NCI-H1436 (cell line): ENCODE results near the gene LBR.
"Not testable (repeated sequence)": the region's sequence is repeated elsewhere in the genome, so short reads cannot be mapped to it uniquely, and the experiment has no call there.

Source experiments
- DNase-seq: peaks from one replicate; lab custom pipeline; 2025; lab: John Stamatoyannopoulos, UW

LBR gene

DNA sequence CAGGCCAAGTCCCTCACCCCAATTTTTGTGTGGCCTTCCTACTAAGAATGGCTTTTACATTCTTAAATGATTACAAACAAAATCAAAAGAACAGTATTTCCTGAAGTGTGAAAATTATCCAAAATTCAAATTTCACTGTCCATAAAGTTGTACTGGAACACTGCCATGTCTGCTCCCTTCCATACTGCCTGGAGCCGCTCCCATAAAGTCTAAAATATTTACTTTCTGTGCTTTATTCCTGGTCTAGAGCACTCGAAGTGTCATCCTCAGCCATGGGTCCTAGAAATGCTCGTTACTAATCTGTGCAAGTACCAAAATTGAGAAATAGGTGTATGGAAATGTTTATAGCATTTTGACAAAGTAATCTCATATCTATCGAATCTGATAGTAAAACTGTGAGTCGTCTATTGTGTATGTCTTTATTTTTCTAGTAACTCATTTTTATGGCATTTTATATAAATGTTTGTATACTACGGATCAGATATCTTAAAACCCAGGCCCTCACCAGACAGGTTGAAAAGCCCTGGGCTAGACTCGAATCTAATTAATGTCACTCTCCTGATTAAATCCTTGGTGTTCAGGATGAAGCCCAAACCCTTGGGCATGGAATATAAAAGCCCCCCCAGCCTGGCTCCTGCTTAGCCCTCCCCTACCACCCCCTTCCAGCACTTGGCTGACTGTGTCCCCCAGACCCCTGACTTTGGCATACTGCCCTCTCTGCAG lies 4.9 kb downstream of the LBR start:
- no peak for DNase-seq

GRCh38 chr1:225422031-225422605 lies 5.7 kb downstream of the LBR start:
- DNase-seq = no peak

DNA sequence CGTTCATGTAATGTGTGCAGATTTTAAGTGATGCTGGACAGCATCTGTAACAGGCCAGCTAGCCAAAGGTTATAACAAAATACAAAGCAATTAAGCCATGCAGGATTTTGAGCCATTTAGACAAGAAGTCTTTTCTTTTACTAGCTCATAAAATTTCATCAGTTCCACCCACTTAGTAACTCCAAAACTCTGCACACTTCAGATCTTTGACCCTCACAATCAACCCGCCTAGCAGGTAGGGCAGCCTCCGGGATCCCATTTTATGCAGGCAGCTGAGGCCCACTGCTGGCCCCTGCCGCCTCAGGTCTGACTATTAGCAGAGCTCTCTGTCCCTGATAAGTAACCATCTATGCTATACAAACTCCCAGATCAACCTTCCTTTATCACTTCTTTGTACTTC lies 9.2 kb downstream of the LBR start:
- DNase-seq = no peak

DNA sequence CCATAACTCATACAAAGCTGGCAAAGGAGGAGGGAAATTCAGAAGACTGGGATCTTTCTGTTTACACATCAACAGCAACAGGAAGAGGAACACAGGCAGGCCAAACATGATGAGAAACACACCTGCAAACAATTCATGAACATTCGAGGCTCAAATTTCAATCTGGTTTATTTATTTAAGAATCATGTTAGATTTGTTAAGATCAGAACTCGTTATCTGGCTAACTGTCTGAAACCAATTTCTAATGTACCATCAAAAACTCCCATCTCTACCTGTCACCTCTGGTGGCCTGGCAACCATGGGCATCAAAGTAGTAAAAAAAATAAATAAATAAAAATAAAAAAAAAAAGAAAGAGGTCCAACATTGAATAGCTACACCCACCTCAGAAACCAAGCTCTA lies 9.8 kb downstream of the LBR start:
- DNase-seq = no peak

- no peak for DNase-seq
These were observed 11.7 kb downstream of the LBR start for GRCh38 chr1:225415967-225416745.

GRCh38 chr1:225415307-225415706 lies 12.5 kb downstream of the LBR start:
- no peak for DNase-seq

DNA sequence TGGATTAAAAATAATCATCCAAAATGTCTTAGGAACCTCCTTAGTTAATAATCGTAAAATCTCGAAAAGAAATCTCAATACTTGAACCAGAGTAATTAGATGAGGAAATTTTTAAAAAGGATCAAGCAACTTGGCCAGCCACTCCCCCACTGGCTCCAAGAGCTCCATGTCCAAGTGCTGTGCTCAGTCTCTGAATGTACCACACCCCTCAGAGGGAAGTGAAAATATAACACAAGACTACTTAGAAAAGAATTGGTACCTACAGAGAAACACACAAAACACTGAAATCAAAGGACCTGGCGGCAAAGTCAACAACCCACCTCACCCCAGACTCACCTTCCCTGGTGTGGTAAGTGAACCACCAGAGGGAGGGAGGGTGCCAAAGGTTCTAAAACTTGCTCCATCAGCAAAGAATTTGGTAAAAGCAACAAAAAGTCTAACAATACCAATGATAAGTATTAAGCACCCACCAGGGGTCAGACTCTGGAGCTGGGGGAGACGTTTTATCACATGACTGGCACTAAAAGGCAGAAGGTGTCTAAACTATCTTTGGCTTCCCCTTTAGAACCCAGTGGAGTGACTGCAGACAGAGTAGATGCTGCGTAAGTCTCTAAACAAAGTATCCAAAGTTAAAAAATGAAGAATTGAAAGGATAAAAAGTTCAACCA lies 14.0 kb downstream of the LBR start:
- no peak for DNase-seq

- DNase-seq = no peak
These were observed 15.0 kb downstream of the LBR start for GRCh38 chr1:225412803-225413351.

- DNase-seq = no peak
These were observed 15.5 kb downstream of the LBR start for GRCh38 chr1:225412321-225412720.

DNA sequence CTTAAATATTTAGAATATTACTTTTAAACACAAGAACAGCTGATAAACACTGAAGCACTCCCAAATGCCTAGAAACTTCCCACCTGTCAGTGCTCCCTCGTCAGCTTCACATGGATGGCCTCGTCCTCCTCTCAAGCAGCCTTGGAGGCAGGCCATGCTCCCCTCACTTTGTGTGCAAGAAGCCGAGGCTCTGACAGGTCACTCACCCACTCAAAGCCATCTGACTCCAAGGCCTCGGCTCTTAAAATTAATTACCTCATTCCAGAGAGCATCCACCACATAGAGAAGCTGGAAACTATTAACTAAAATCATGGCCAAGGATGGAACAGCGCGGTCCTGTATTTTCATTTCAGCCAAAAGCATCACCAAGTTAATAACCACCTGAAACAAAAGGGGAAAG lies 17.8 kb downstream of the LBR start:
- DNase-seq = no peak

GRCh38 chr1:225409051-225409450 lies 18.8 kb downstream of the LBR start:
- no peak for DNase-seq

DNA sequence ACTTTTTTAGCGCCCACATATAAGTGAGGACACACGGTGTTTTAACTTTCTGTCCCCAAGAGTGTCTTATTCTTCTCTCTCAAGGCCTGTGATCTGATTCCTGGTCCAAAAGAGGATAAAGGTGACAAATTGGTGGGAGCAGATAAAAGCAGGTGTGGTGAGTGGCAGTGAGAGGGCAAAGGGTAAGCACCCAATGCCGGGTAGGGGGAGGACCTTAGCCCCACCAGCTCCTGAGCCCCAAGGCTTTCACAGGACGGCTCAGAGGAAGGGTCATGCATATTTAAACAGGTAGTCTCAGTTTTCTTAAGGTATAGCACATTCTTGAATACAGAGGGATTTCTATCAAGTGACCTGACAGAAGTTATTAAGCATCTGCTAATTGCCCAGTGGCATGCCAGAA lies 19.6 kb downstream of the LBR start:
- DNase-seq = no peak

DNA sequence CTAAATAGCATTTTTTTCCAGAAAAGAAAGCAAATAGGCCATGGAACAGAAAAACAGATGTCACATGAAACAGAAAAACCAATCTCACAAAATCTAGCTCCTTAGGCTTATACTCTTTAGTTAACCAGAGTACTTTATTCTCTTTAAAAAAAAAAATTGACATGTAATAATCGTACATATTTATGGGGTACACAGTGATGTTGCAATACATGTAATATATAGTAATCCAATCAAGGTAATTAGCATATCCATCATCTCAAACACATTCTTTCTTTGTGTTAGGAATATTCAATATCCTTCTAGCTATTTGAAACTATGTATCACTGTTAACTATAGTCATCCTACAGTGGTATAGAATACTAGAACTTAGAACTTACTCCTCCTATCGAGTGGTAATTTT lies 20.1 kb downstream of the LBR start:
- no peak for DNase-seq

DNA sequence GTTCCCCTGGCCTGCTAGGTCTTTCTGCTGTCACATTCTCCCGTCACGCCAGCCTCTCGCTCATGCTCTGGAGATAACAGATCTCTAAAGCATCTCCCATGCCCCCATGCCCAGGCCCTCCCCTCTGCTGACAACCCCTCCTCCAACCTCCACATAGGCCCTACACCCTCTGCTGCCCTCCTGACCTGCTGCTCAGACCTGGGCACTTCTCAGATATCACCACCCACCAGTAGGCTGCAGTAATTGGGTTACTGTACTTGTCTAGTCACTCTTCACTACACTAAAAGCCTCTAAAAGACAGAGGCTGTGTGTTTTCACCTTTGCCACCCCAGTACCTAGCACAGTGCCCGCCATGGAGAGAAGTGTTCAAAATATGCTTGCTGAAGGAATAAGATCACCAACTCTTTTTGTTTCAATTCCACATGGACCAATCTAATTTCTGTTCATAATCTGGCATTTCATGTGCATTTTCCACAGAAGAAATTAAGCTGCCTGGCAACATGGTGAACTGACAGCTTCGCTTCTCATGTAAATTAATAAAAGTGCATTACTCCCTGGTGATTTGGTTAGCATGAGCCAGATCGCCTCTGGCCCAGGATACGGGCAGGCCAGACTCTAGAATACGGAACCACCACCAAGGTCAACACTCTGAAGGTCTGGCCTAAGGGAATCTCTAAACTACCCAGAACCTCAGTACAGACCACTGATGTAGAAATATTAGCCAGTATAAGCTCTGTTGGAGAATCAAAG lies 20.7 kb downstream of the LBR start:
- no peak for DNase-seq

GRCh38 chr1:225400968-225401367 lies 26.9 kb downstream of the LBR start:
- no peak for DNase-seq

GRCh38 chr1:225396357-225396756 lies 31.5 kb downstream of the LBR start:
- DNase-seq = no peak

- no peak for DNase-seq
These were observed 38.0 kb downstream of the LBR start for GRCh38 chr1:225389843-225390242.

DNA sequence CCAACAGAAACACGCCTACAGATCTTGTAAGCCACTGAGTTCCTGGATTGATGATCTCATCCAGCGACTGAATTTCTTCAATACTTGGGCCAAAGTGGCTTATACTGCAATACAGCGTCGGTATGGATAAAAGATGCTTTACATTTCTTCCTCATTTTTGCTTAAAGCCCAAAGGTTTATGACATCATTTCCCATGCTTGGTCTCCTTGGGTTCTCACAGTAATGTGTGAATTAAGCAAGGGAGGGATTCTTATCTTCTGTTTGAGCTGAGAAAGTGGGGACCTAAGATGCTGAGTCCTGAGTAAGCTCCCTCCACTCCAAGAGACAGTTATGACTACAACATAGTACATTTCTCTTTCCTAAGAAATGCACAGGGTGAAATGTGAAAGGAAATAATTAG lies 39.5 kb downstream of the LBR start:
- DNase-seq = no peak

DNA sequence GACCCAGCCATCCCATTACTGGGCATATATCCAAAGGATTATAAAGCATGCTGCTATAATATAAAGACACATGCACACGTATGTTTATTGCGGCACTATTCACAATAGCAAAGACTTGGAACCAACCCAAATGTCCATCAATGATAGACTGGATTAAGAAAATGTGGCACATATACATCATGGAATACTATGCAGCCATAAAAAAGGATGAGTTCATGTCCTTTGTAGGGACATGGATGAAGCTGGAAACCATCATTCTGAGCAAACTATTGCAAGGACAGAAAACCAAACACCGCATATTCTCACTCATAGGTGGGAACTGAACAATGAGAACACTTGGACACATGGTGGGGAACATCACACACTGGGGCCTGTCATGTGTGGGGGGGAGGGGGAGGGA lies 41.0 kb downstream of the LBR start:
- not testable (repeated sequence) for DNase-seq

- no peak for DNase-seq
These were observed 47.1 kb downstream of the LBR start for GRCh38 chr1:225380691-225381090.

DNA sequence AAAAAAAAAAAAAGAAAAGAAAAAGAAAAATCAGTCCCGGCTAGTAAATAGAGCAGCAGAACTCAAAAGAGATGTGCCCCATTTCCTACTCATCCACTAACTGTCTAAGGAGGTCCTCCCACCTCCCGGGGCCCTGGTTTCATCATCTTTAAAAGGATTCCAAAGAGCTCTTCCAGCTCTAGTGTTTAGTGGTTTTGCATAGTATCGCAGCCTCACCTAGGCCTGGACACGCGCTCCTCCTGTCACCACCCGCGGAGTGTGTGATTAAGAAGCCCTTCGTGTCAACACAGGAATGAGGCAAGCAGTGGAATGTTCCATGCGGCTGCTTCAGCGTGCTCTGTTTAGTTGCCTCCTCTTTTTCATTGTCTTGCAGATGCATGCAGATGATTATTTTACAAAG lies 49.0 kb downstream of the LBR start:
- DNase-seq = no peak

DNA sequence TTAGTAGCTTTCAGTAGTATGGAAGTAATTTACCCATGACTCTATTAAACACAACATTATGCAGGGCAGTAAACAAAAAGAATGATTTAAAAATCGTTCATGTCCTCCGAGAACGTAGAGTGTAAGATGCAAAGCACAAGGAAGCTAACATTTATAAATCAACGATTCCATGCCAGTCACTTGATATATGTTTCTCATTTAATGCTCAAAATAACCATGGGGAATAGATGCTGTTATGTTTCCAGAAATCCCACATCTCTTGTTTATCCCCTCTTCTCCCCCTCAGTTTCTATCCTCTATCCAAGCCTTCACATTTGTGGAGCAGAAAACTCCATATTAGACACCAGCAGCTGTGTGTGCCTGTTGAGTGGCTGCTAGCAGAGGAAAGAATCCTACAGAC lies 52.8 kb downstream of the LBR start:
- DNase-seq = no peak
